ENCODE measurements around the gene RPL10A.
"Not testable (repeated sequence)": the region's sequence is repeated elsewhere in the genome, so short reads cannot be mapped to it uniquely, and the experiment has no call there.

Gene RPL10A

GRCh38 chr6:35516712-35517111 is 48.5 kb downstream of the RPL10A start:
- no peaks in the 10 kb centered on the region for H3K9me2 ChIP-seq (replicated peaks; ENCODE audit: low read depth, low read length)
- no peak for TF ChIP-seq EZH2phosphoT487 (IDR thresholded peaks at IDR 0.05; ENCODE audit: borderline replicate concordance)
- no peaks in the 10 kb centered on the region for H3K36me3 ChIP-seq (ENCODE audit: insufficient read depth, low read length)

DNA sequence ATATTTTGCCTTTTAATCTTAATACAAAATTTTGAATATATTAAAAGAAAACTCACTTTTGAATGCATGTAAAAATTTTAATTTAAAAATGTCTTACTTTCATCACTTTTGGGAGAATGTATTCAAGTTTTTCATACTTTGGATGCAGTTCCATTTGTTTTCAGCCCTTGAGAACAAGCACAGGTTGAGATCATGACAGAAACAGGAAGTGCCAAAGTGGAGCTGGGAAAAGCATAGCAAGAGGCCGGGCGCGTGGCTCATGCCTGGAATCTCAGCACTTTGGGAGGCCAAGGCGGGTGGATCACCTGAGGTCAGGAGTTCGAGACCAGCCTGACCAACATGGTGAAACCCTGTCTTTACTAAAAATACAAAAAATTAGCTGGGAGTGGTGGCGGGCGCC is 49.8 kb downstream of the RPL10A start:
- not testable (repeated sequence) for H4K20me1 ChIP-seq (ENCODE audit: insufficient read depth, low read length, poor library complexity, severe bottlenecking); H3K79me2 ChIP-seq (ENCODE audit: insufficient read depth, low read length); H3F3A ChIP-seq (ENCODE audit: low read depth); H3K27me3 ChIP-seq (ENCODE audit: insufficient read depth, low read length, poor library complexity, severe bottlenecking); H3K9me2 ChIP-seq (replicated peaks; ENCODE audit: low read depth, low read length); H3K4me1 ChIP-seq (ENCODE audit: insufficient read depth, low read length, poor library complexity, severe bottlenecking); H3K9ac ChIP-seq (ENCODE audit: low read depth, low read length, poor library complexity, severe bottlenecking); H3K36me3 ChIP-seq (ENCODE audit: insufficient read depth, low read length); H2AFZ ChIP-seq (ENCODE audit: low read length); H3K9me3 ChIP-seq (ENCODE audit: insufficient read depth, low read depth, low read length); H3K4me2 ChIP-seq (ENCODE audit: low read depth, low read length, poor library complexity, severe bottlenecking); H3K4me3 ChIP-seq (ENCODE audit: low read length, poor library complexity, severe bottlenecking)

More at GRCh38 chr6:35516712-35517111, 48.5 kb downstream of the RPL10A start:
- Histone ChIP-seq H3K79me2 (ENCODE audit: insufficient read depth, low read length) (no peaks in the 10 kb centered on the region), H2AFZ (ENCODE audit: low read length) (no peak overlapping the region), H4K20me1 (ENCODE audit: insufficient read depth, low read length, poor library complexity, severe bottlenecking) (no peaks in the 10 kb centered on the region), H3F3A (ENCODE audit: low read depth) (no peaks in the 10 kb centered on the region), H3K9me3 (ENCODE audit: insufficient read depth, low read depth, low read length) (no peaks in the 10 kb centered on the region), H3K4me1 (ENCODE audit: insufficient read depth, low read length, poor library complexity, severe bottlenecking) (no peaks in the 10 kb centered on the region), H3K4me2 (ENCODE audit: low read depth, low read length, poor library complexity, severe bottlenecking) (no peak overlapping the region), H3K4me3 (ENCODE audit: low read length, poor library complexity, severe bottlenecking) (no peak overlapping the region), H3K9ac (ENCODE audit: low read depth, low read length, poor library complexity, severe bottlenecking) (no peak overlapping the region), H3K27me3 (ENCODE audit: insufficient read depth, low read length, poor library complexity, severe bottlenecking) (no peaks in the 10 kb centered on the region)

DNA sequence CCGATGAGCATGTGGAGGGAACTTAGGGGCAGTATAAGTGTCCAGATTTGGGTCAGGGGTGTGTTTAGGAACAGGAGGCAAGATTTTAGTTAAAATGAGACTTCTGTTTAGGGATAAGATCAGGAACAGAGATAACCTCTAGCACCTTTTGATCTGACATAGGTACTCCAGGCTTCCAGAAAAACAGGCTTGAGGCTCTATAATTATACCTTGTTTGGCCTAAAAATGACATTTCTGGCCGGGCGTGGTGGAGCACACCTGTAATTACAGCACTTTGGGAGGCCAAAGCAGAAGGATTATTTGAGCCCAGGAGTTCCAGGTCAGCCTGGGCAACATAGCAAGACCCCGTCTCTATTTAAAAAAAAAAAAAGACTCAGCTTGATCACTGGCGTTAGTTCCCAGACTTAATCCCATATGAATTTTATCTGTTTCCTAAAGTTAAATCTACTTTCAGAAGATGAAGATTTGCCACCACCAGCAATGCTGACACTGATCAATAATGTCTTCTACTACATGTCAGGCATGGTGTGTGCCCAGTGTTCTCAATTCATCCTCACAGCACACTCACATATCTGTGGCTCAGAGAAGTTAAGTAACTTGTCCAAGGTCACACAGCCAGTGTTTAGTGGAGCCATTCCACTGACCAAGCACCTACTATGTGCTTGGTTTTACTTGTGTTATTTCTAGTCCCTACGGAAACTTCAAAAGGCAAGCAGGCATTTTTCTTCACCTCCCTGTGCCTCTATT is 50.5 kb downstream of the RPL10A start:
- Histone ChIP-seq H3K27me3 (ENCODE audit: insufficient read depth, low read length, poor library complexity, severe bottlenecking) (no peaks in the 10 kb centered on the region), H3K4me2 (ENCODE audit: low read depth, low read length, poor library complexity, severe bottlenecking) (no peak overlapping the region), H4K20me1 (ENCODE audit: insufficient read depth, low read length, poor library complexity, severe bottlenecking) (no peaks in the 10 kb centered on the region), H2AFZ (ENCODE audit: low read length) (no peak overlapping the region), H3K9ac (ENCODE audit: low read depth, low read length, poor library complexity, severe bottlenecking) (no peak overlapping the region), H3K9me3 (ENCODE audit: insufficient read depth, low read depth, low read length) (no peaks in the 10 kb centered on the region), H3K79me2 (ENCODE audit: insufficient read depth, low read length) (no peaks in the 10 kb centered on the region), H3F3A (ENCODE audit: low read depth) (no peaks in the 10 kb centered on the region), H3K4me1 (ENCODE audit: insufficient read depth, low read length, poor library complexity, severe bottlenecking) (no peaks in the 10 kb centered on the region), H3K4me3 (ENCODE audit: low read length, poor library complexity, severe bottlenecking) (no peak overlapping the region), H3K36me3 (ENCODE audit: insufficient read depth, low read length) (no peaks in the 10 kb centered on the region), H3K9me2 (replicated peaks; ENCODE audit: low read depth, low read length) (no peaks in the 10 kb centered on the region)
- TF ChIP-seq CTCF (conservative IDR thresholded peaks at IDR 0.05; ENCODE audit: low read length): no peak
- no peak for TF ChIP-seq EZH2phosphoT487 (IDR thresholded peaks at IDR 0.05; ENCODE audit: borderline replicate concordance)

- TF ChIP-seq CTCF (conservative IDR thresholded peaks at IDR 0.05; ENCODE audit: low read length): no peak
- TF ChIP-seq EZH2phosphoT487 (IDR thresholded peaks at IDR 0.05; ENCODE audit: borderline replicate concordance): no peak
- H3K36me3 ChIP-seq (ENCODE audit: insufficient read depth, low read length): no peaks in the 10 kb centered on the region
- no peak overlapping the region for H2AFZ ChIP-seq (ENCODE audit: low read length)
- no peak overlapping the region for H3K4me3 ChIP-seq (ENCODE audit: low read length, poor library complexity, severe bottlenecking)
- H3K79me2 ChIP-seq (ENCODE audit: insufficient read depth, low read length): no peaks in the 10 kb centered on the region
- H3K9me2 ChIP-seq (replicated peaks; ENCODE audit: low read depth, low read length): no peaks in the 10 kb centered on the region
- no peak overlapping the region for H3K4me2 ChIP-seq (ENCODE audit: low read depth, low read length, poor library complexity, severe bottlenecking)
- no peaks in the 10 kb centered on the region for H3K4me1 ChIP-seq (ENCODE audit: insufficient read depth, low read length, poor library complexity, severe bottlenecking)
- no peaks in the 10 kb centered on the region for H3K27me3 ChIP-seq (ENCODE audit: insufficient read depth, low read length, poor library complexity, severe bottlenecking)
- H4K20me1 ChIP-seq (ENCODE audit: insufficient read depth, low read length, poor library complexity, severe bottlenecking): no peaks in the 10 kb centered on the region
- no peaks in the 10 kb centered on the region for H3K9me3 ChIP-seq (ENCODE audit: insufficient read depth, low read depth, low read length)
- H3K9ac ChIP-seq (ENCODE audit: low read depth, low read length, poor library complexity, severe bottlenecking): no peak overlapping the region
- no peaks in the 10 kb centered on the region for H3F3A ChIP-seq (ENCODE audit: low read depth)
These were observed 51.3 kb downstream of the RPL10A start for GRCh38 chr6:35519313-35520015.
